Astrocyte (in vitro differentiated cells and primary cell): Measurements from ENCODE around the gene TGM1.
"Not testable (repeated sequence)": the region's sequence is repeated elsewhere in the genome, so short reads cannot be mapped to it uniquely, and the experiment has no call there.

Experiments used
- EZH2 ChIP-seq: IDR thresholded peaks from 2 replicates; pipeline ENCODE4 v1.6.1; 2012; ENCODE audit warnings: mild to moderate bottlenecking, low read length, inconsistent platforms; ENCODE audit not compliant: insufficient read depth
- TF ChIP-seq, protein P1 (sequence below): IDR thresholded peaks from 2 replicates; pipeline ENCODE4 v1.5.1; 2011; ENCODE audit warnings: low read depth, mild to moderate bottlenecking, inconsistent platforms, low read length, moderate library complexity; ENCODE audit not compliant: insufficient read depth

DNA sequence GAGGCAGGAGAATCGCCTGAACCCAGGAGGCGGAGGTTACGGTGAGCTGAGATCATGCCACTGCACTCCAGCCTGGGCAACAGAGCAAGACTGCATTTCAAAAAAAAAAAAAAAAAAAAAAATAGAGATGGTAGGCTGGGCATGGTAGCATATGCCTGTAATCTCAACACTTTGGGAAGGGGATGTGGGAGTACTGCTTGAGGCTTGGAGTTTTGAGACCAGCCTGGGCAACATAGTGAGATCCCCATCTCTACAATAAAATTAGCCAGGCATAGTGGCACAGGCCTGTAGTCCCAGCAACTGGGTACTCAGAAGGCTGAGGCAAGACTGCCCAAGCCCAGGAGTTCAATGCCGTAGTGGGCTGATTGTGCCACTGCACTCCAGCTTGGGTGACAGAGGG is 40.0 kb downstream of the TGM1 start:
- TF ChIP-seq, protein P1, sequence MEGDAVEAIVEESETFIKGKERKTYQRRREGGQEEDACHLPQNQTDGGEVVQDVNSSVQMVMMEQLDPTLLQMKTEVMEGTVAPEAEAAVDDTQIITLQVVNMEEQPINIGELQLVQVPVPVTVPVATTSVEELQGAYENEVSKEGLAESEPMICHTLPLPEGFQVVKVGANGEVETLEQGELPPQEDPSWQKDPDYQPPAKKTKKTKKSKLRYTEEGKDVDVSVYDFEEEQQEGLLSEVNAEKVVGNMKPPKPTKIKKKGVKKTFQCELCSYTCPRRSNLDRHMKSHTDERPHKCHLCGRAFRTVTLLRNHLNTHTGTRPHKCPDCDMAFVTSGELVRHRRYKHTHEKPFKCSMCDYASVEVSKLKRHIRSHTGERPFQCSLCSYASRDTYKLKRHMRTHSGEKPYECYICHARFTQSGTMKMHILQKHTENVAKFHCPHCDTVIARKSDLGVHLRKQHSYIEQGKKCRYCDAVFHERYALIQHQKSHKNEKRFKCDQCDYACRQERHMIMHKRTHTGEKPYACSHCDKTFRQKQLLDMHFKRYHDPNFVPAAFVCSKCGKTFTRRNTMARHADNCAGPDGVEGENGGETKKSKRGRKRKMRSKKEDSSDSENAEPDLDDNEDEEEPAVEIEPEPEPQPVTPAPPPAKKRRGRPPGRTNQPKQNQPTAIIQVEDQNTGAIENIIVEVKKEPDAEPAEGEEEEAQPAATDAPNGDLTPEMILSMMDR = not testable (repeated sequence)
- not testable (repeated sequence) for TF ChIP-seq EZH2
